ENCODE results near the gene MPLKIP.
"Not testable (repeated sequence)": the region's sequence is repeated elsewhere in the genome, so short reads cannot be mapped to it uniquely, and the experiment has no call there.

Gene MPLKIP

GRCh38 chr7:40133561-40134427, 628 bp downstream of the MPLKIP start:
- DNase-seq (ENCODE audit: low spot score): no peak

- DNase-seq (ENCODE audit: low spot score): no peak
These were observed 11.5 kb downstream of the MPLKIP start for GRCh38 chr7:40122940-40123254.

- DNase-seq (ENCODE audit: low spot score): not testable (repeated sequence)
These were observed 12.1 kb downstream of the MPLKIP start for GRCh38 chr7:40122100-40122939.

- no peak for DNase-seq (ENCODE audit: low spot score)
These were observed 14.4 kb downstream of the MPLKIP start for GRCh38 chr7:40120020-40120419.

DNA sequence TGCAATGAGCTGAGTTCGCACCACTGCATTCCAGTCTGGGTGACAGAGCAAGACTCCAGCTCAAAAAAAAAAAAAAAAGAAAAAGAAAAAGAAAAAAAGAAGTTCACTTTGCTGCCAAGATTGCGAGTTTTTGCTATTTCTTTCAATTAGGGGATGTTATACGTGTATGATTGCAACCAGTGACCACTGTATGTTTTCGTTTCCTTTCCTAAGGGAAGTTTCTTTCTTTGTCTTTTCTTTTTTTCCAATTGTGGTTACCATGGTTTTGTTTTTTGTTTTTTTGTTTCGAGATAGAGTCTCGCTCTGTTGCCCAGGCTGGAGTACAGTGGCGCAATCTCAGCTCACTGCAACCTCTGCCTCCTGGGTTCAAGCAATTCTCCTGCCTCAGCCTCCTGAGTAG, 16.2 kb downstream of the MPLKIP start:
- DNase-seq (ENCODE audit: low spot score): not testable (repeated sequence)

- DNase-seq (ENCODE audit: low spot score): not testable (repeated sequence)
These were observed 17.2 kb downstream of the MPLKIP start for GRCh38 chr7:40117199-40117598.

- DNase-seq (ENCODE audit: low spot score): no peak
These were observed 18.5 kb downstream of the MPLKIP start for GRCh38 chr7:40115936-40116335.

DNA sequence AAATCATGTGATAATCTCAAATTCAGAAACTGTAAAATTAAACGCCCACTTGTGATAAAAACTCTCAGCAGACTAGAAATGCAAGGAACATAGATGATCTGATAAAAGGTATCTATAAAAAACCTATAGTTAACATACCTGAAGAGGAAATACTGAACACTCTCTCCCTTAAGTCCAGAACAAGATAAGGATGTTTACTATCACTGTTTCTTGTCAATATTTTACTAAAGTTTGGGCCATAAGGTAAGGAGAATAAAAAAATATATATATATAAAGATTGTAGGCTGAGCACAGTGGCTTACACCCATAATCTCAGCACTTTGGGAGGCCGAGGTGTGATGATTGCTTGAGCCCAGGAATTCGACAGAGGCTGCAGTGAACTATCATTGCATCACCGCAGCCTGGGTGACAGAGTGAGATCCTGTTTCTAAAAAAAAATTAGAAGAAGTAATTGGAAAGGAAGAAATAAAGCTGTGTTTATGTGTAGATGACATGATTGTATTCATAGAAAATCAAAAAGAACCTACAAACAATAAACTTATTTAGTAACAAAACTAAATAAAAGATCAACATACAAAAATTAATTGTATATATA, 28.4 kb downstream of the MPLKIP start:
- DNase-seq (ENCODE audit: low spot score): no peak

GRCh38 chr7:40102897-40103296, 31.5 kb downstream of the MPLKIP start:
- DNase-seq (ENCODE audit: low spot score): no peak

DNA sequence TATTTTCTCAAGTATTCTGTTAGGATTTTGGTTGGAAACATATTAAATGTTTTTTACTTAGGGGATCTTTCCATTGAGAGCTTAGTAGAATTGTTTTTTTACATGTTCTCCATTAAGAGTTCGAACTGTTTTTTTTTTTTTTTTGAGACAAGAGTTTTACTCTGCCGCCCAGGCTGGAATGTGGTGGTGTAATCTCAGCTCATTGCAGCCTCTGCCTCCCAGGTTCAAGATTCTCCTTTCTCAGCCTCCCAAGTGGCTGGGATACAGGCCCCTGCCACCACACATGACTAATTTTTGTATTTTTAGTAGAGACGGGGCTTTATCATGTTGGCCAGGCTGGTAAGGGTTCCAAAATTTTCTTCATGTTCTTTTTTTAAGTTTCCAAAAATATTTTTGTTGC, 33.2 kb downstream of the MPLKIP start:
- DNase-seq (ENCODE audit: low spot score): no peak

GRCh38 chr7:40099837-40100236, 34.6 kb downstream of the MPLKIP start:
- no peak for DNase-seq (ENCODE audit: low spot score)

DNA sequence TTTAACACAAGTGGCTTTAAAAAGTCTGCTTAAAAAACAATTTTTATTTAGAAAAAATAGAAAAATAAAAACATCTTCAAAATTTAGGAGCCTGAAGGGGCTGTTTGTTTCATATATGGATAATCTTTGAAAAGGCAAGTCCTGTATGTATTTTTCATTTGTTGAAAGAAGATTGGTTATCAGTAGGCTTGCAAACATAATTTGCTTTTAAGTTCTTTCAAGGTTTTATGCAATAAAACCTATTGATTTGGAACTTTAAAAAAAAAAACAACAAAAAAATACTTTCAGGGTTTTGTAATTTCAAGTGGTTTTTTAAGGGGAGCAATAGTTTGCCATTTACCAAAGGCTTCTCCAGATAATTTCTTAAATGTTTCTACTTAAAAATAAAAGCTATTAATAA, 35.6 kb downstream of the MPLKIP start:
- no peak for DNase-seq (ENCODE audit: low spot score)

GRCh38 chr7:40097728-40098127, 36.7 kb downstream of the MPLKIP start:
- DNase-seq (ENCODE audit: low spot score): no peak

DNA sequence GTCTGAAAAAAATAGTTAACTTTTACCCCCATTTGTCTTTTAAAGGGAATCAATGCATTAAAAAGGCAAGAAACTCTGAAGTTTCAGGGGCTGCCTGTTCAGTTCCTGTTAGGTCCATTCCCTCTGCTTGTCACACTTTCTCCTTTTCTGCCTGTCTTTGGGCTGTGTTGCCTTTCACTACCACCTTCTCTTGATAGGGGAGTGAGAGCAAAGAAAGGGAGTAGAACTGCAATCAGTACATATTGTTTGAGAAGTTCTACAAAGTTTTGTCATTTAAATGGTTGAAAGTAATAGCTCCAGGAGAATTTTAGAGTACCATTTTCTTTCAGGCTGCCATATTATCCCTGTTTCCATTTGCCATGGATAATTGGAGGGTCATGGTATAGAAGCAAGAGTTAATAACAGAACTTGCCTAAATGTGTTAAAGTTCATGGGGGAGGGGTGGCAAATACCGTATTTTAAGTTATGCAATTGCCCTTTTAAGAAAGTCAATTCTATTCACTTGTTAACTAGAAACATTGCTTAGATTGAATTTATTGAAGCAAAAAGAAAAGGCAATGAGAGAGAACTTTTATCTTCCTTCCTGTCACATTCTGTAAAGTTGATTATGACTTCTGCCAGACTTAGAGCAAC, 38.6 kb downstream of the MPLKIP start:
- DNase-seq (ENCODE audit: low spot score): no peak

DNA sequence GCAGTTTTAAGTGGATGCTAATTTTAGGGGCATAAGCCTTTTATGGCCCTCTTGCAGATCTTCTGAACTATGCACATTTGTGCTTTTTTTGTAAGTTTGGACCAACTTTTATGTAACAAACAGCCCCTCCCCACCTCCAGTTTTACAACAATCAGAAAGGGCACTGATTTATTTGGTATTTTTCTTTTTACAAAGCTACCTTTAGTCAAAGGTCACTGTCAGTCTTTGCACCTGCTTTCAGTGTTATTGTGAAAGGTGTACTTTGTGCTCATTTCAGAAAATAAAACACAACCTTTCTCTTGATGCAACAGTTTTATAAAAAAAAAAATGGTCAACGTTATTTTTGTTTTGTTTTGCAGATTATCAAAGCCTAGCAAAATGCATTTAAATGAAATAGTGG, 39.2 kb downstream of the MPLKIP start:
- no peak for DNase-seq (ENCODE audit: low spot score)

DNA sequence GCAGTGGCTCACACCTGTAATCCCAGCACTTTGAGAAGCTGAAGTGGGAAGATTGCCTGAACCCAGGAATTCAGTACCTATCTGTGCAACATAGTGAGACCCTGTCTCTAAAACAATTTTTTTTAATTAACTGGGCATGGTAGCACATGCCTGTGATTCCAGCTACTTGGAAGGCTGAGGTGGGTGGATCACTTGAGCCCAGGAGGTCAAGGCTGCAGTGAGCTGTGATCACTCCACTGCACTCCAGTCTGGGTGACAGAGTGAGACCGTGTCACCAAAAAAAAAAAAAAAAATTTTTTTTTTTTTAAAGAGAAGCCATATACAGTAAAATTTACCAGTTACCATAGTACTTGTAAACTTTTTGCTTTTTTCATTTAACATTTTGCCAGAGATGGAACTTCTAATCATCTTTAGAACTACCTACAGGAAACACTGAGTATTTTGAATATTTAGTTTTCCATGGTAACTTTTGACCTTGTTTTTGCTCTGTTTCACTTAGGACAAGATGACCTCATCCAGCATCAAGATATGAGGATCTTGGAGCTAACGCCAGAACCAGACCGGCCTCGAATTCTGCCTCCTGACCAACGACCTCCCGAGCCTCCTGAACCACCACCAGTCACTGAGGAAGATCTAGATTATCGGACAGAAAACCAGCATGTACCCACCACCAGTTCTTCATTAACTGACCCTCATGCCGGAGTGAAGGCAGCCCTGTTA, 40.6 kb downstream of the MPLKIP start:
- no peak for DNase-seq (ENCODE audit: low spot score)

DNA sequence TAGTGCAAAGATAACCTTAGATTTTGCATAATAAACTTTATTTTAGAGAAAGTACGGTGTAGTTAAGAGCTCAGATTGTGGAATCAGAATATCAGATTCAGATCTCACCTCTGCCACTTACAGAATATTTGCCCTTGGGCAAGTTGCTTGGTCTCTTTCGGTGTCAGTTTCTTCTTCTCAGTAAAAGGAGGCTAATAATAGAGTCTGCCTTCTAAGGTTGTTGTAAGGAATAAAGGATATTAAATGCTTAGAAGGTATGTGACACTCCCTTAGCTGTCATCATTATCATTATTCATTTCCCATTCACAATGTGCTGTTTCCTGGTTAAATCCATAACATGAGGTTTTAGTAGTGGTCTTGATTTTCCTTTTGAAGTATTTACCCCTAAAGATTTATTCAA, 42.2 kb downstream of the MPLKIP start:
- DNase-seq (ENCODE audit: low spot score): no peak

DNA sequence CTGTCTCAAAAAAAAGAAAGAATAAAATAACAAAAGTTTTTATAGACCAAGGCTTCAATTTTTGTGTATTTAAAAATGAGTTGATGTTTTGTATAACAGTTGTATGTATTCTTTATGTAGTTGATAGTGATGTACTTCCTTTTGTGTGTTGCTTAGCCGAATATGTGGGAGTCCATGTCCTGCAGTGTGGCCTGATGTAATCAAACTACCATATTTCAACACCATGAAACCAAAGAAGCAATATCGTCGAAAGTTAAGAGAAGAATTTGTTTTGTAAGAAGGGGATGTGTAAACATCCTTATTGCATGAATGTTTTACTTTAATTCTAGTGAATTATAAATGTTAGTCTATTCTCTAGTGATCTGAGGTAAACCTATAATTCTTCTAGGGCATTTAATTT, 56.6 kb downstream of the MPLKIP start:
- DNase-seq (ENCODE audit: low spot score): no peak
